Thyroid gland (tissue), 4 donors: Measurements from ENCODE around the gene IBTK. TPM values are rescaled to one million over a fixed set of nuclear protein-coding genes. Genes with fewer than 3 reads are reported as not detected.
"Not testable (repeated sequence)": the region's sequence is repeated elsewhere in the genome, so short reads cannot be mapped to it uniquely, and the experiment has no call there.

Experiments used
- DNase-seq, 2 donors: peaks; one replicate each; pipeline ENCODE4 v3.0.0-alpha.2; 2019
- H3K27ac ChIP-seq, 3 donors: fragments of 200-600 bp; sonication (generic); 1 replicate in 2 of 3; 2 replicates in 1 of 3; pipeline ENCODE4 v1.5.1; 2016 to 2019; ENCODE audit warnings: mild to moderate bottlenecking in 1 of 3, moderate library complexity in 1 of 3
- H3K27me3 ChIP-seq: fragments of 200-600 bp; sonication (generic); one replicate; pipeline ENCODE4 v1.5.1; 2019
- H3K36me3 ChIP-seq, 2 donors: fragments of 200-600 bp; sonication (generic); one replicate each; pipeline ENCODE4 v1.5.1; 2016 to 2019
- H3K4me1 ChIP-seq, 2 donors: fragments of 200-600 bp; sonication (generic); one replicate each; pipeline ENCODE4 v1.5.1; 2017 to 2019
- H3K4me3 ChIP-seq, 3 donors: fragments of 200-600 bp; sonication (generic); replicated peaks in 1 of 3; 1 replicate in 2 of 3; 2 replicates in 1 of 3; pipeline ENCODE4 v1.5.1; 2016; ENCODE audit warnings: mild to moderate bottlenecking in 1 of 3
- H3K9me3 ChIP-seq: fragments of 200-600 bp; sonication (generic); one replicate; pipeline ENCODE4 v1.5.1; 2017
- CTCF ChIP-seq, 6 experiments: fragments of 200-600 bp in 3 of 6; fragments of 450-650 bp in 3 of 6; sonication (generic) in 3 of 6; IDR thresholded peaks; one replicate each; pipeline ENCODE4 v1.5.1; 2016 to 2019; ENCODE audit warnings: antibody characterized with exemption in 6 of 6, mild to moderate bottlenecking in 2 of 6, inconsistent platforms in 1 of 6, moderate library complexity in 1 of 6
- POLR2A ChIP-seq, 2 donors: fragments of 450-650 bp; IDR thresholded peaks; one replicate each; pipeline ENCODE4 v1.6.1; 2017; ENCODE audit warnings: antibody characterized with exemption in 2 of 2, mild to moderate bottlenecking in 2 of 2, moderate library complexity in 1 of 2
- WGBS, 2 donors: methylation state at CpG; one replicate each; pipeline ENCODE4 v1.1.5; 2017; 5-methylcytosine and 5-hydroxymethylcytosine counted together
- intact Hi-C: fragments of 100-400 bp; cut with DNase I; formaldehyde crosslinking; loops from one replicate; pipeline ENCODE4 v1.15.1; 2023
- total RNA-seq, 4 donors: library from RNA; depleted of rRNA; stranded (reverse); fragments of >200 nt; gene quantifications; one replicate each; pipeline ENCODE4 v1.2.3, GENCODE V29; 2016

Gene IBTK
- total RNA-seq, 4 donors from 2014 or later: 28.4 to 46.1 (median 38.3) TPM

DNA sequence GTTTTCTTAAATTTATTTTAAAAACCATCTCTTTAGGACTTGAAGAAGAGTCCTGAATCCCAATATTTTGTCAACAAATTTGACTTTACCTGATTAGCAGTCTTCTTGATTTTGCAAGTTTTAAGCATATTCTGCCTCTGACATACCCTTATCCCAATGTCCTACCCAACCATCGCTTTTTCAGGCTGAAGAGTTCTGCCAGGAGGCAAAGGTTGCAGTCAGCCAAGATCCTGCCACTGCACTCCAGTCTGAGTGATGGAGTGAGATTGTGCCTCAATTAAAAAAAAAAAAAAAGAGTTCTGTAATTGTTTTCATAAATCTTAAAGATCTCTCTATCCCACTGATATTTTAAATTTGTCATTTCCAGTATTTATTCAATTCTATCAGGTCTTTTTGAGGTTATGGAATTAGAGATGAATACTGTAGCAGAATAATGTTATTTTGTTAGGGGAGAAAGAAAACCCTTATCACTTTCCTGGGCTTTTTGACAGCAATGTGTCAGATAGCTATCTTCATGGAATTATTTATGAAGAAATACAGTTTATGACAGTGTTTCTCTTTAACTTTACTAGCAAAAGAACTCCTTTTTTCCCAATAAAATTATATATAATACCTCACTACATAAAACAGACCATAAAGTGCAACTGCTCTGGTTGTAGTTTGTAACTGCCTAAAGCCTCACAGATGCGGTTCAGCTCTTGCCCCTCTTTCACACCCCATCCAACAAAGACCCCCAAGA, 78.2 kb downstream of the IBTK start:
- no peaks in the 10 kb centered on the region for H3K4me1 ChIP-seq
- no peak overlapping the region for H3K4me3 ChIP-seq
- TF ChIP-seq POLR2A (IDR thresholded peaks at IDR 0.05): no peak
- no peak for TF ChIP-seq CTCF (IDR thresholded peaks at IDR 0.05)
- no peaks in the 10 kb centered on the region for H3K27me3 ChIP-seq
- no peak for DNase-seq
- H3K9me3 ChIP-seq: no peaks in the 10 kb centered on the region
- no peak overlapping the region for H3K27ac ChIP-seq
- intact Hi-C loops: no loop called here
- WGBS, 2 donors: 91 to 98% methylated on average over 2 of the region's 2 CpGs
- H3K36me3 ChIP-seq: peaks cover 18 to 28% of the 10 kb centered on the region in 2 donors

DNA sequence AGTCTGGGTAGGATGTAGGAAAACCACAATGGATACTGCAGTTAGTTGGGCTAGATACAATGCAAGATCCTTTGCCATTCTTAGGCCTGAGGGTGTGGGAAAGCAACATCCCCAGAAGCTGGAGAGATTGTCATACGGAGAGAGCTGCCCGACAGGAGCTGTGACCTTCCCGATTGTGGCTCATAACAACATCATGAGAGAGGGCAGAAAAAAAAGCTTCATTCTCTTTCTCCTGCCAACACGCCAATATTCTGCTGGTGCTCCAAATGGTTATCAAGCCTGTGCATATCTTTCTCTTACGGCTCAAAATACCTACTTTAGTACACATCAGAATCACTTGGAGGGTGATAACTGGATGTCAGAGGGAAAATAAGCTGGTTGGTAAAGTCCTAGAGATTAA, 81.1 kb downstream of the IBTK start:
- intact Hi-C loops: no loop called here
- DNase-seq: no peak
- Histone ChIP-seq H3K27ac (no peak overlapping the region), H3K4me3 (no peak overlapping the region), H3K27me3 (no peaks in the 10 kb centered on the region), H3K9me3 (no peaks in the 10 kb centered on the region), H3K36me3 (peaks cover 4 to 14% of the 10 kb centered on the region in 2 donors), H3K4me1 (no peaks in the 10 kb centered on the region)
- WGBS, 2 donors: 95 to 100% methylated on average over 5 of the region's 5 CpGs
- TF ChIP-seq POLR2A (IDR thresholded peaks at IDR 0.05) (no peak), CTCF (IDR thresholded peaks at IDR 0.05) (no peak)

DNA sequence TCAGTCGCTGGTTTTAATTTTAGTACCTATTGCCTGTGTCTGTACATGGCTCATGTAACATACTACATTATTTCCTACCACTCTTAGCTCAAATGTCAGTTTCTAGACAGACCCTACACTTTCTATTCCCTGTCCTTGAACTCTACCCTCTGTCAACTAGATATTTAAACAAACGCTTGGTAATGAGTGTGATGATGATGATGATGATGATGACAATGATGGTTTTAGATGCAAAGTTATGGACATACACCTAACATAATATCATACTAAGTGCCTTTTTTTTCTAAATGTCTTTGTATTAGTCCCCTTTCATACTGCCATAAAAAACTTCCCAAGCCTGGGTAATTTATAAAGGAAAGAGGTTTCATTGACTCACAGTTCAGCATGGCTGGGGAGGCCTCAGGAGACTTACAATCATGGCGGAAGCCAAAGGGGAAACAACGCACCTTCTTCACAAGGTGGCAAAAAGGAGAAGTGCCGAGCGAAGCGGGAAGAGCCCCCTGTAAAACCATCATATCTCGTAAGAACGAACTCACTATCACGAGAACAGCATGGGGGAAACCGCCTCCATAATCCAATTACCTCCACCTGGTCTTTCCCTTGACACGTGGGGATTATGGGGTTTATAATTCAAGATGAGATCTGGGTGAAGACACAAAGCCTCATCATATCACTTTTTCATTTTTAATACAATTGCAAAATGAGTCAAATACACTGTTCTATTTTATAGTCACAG, 87.1 kb downstream of the IBTK start:
- no peaks in the 10 kb centered on the region for H3K27me3 ChIP-seq
- H3K9me3 ChIP-seq: no peaks in the 10 kb centered on the region
- no peak overlapping the region for H3K27ac ChIP-seq
- TF ChIP-seq POLR2A (IDR thresholded peaks at IDR 0.05) (no peak), CTCF (IDR thresholded peaks at IDR 0.05) (no peak)
- 88 to 93% methylated on average over 12 of the region's 12 CpGs for WGBS, 2 donors
- no peak overlapping the region for H3K4me3 ChIP-seq
- DNase-seq: no peak
- H3K4me1 ChIP-seq: no peaks in the 10 kb centered on the region
- intact Hi-C loops: no loop called here
- H3K36me3 ChIP-seq: no peaks in the 10 kb centered on the region

- H3K36me3 ChIP-seq, H3K9me3 ChIP-seq, intact Hi-C loops, DNase-seq, H3K4me3 ChIP-seq, H3K4me1 ChIP-seq, H3K27ac ChIP-seq, H3K27me3 ChIP-seq: not testable (repeated sequence)
- WGBS, 2 donors: 80 to 86% methylated on average over 3 of the region's 3 CpGs
These were observed 94.8 kb downstream of the IBTK start for GRCh38 chr6:82152786-82153185.

- H3K27me3 ChIP-seq, DNase-seq, H3K4me3 ChIP-seq, H3K27ac ChIP-seq, H3K4me1 ChIP-seq, intact Hi-C loops, H3K36me3 ChIP-seq, H3K9me3 ChIP-seq: not testable (repeated sequence)
- WGBS, 2 donors: 94 to 95% methylated on average over 8 to 9 of the region's 10 CpGs
These were observed 96.4 kb downstream of the IBTK start for GRCh38 chr6:82151147-82151546.

GRCh38 chr6:82145926-82146452, 101.6 kb downstream of the IBTK start:
- TF ChIP-seq POLR2A (IDR thresholded peaks at IDR 0.05): no peak
- no peak for TF ChIP-seq CTCF (IDR thresholded peaks at IDR 0.05)
- Histone ChIP-seq H3K4me3 (no peak overlapping the region), H3K27me3 (no peaks in the 10 kb centered on the region), H3K9me3 (no peaks in the 10 kb centered on the region), H3K36me3 (no peaks in the 10 kb centered on the region), H3K4me1 (no peaks in the 10 kb centered on the region), H3K27ac (no peak overlapping the region)
- intact Hi-C loops: no loop called here
- DNase-seq: no peak
